Thyroid gland (tissue), 4 donors: ENCODE measurements around the gene ZNF718.

Source experiments
- CTCF ChIP-seq, 6 experiments: fragments of 200-600 bp in 3 of 6; fragments of 450-650 bp in 3 of 6; sonication (generic) in 3 of 6; IDR thresholded peaks; one replicate each; pipeline ENCODE4 v1.5.1; 2016 to 2019; ENCODE audit warnings: antibody characterized with exemption in 6 of 6, mild to moderate bottlenecking in 2 of 6, inconsistent platforms in 1 of 6, moderate library complexity in 1 of 6
- POLR2A ChIP-seq, 2 donors: fragments of 450-650 bp; IDR thresholded peaks; one replicate each; pipeline ENCODE4 v1.6.1; 2017; ENCODE audit warnings: antibody characterized with exemption in 2 of 2, mild to moderate bottlenecking in 2 of 2, moderate library complexity in 1 of 2

GRCh38 chr4:107444-108429, 16.6 kb upstream of the ZNF718 start:
- TF ChIP-seq CTCF (IDR thresholded peaks at IDR 0.05) = no peak
- TF ChIP-seq POLR2A (IDR thresholded peaks at IDR 0.05) = no peak
